ENCODE measurements around the gene ARFGEF2. TPM values are rescaled to one million over a fixed set of nuclear protein-coding genes. Genes with fewer than 3 reads are reported as not detected.
"Not testable (repeated sequence)": the region's sequence is repeated elsewhere in the genome, so short reads cannot be mapped to it uniquely, and the experiment has no call there.

Gene ARFGEF2
- total RNA-seq, 1 experiment from 2014 or later = 23.7 TPM

DNA sequence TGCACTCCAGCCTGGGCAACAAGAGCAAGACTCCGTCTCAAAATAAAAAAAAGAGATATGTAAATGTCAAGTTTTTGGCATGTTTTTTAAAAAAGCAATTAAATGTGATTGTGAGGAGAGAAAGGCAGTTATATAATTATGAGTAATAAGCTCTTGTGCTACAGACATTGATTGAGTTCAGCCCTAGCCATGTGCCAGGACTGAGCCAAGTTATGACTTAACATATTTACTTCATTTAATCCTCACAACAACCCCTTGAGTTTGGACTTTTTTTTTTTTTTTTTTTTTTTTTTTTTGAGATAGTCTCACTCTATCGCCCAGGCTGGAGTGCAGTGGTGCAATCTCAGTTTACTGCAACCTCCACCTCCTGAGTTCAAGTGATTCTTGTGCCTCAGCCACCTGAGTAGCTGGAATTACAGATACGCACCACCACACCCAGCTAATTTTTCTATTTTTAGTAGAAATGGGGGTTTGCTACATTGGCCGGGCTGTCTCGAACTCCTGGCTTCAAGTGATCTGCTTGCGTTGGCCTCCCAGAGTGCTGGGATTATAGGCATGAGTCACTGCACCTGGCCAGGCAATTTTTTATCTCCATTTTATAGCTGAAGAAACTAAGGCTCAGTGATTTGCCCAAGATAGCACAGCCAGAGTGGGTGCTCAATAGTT is 109.6 kb downstream of the ARFGEF2 start:
- DNase-seq (ENCODE audit: low spot score) = no peak
- in situ Hi-C loops (cut with HindIII; ENCODE audit: low sequenced_read_pairs) = no loop called here

- in situ Hi-C loops (cut with HindIII; ENCODE audit: low sequenced_read_pairs) = no loop called here
- DNase-seq (ENCODE audit: low spot score) = no peak
Observed at GRCh38 chr20:49032455-49032854, 110.9 kb downstream of the ARFGEF2 start.

DNA sequence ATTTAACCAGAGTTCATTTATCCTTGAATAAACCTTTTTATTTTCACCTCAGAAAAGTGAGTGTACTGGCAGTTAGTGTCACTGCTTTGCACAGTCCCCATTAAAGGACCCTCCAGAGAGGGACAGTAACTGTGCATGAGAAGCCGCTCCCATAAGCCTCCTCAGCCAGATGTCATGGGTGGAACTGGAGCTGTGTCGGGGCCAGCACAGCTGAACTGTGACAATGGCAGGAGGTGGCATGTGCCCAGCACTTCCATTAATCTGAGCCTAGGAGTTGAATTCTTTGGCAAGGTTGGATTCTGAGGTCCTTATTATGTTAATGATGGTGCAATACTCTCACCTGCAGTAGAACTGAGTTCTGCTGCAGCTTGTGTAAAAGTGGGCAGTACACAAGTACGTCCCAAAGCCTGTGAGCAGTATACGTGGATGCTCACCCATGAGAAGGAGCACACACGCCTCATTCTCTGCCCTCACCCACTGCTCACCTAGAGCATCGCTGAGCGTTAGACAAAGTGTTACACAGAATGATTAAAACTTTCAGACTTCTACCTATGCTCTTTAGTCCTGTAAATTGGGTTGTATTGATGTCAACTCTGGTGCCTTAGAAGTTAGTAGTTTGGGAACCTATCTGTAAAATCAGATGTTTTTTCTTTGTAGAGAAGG is 112.7 kb downstream of the ARFGEF2 start:
- in situ Hi-C loops (cut with HindIII; ENCODE audit: low sequenced_read_pairs) = no loop called here
- no peak for DNase-seq (ENCODE audit: low spot score)

DNA sequence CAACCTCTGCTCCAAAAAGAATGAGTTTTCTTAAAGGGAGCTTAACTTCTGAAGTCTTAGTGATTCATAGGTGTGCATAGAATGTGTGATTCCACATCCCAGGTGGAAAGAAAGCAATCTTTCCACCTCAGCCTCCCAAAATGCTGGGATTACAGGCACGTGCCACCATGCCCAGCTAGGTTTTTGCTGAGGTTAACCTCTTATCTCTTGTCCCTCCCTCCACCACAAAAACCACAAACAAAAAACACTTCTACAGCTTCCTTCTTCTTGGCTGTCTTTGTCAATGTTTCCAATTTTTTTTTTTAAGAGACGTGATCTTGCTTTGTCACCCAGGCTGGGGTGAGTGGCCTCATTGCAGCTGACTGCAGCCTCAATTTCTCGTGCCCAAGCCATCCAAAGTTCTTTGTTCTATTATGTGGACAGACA is 116.5 kb downstream of the ARFGEF2 start:
- in situ Hi-C loops (cut with HindIII; ENCODE audit: low sequenced_read_pairs) = no loop called here
- no peak for DNase-seq (ENCODE audit: low spot score)

- in situ Hi-C loops (cut with HindIII; ENCODE audit: low sequenced_read_pairs) = loop anchor here (10.0 kb wide), 1 partner anchor 45 kb away; no protein-coding TSS in a partner anchor
- no peak for DNase-seq (ENCODE audit: low spot score)
Observed at GRCh38 chr20:49039854-49040253, 118.3 kb downstream of the ARFGEF2 start.

DNA sequence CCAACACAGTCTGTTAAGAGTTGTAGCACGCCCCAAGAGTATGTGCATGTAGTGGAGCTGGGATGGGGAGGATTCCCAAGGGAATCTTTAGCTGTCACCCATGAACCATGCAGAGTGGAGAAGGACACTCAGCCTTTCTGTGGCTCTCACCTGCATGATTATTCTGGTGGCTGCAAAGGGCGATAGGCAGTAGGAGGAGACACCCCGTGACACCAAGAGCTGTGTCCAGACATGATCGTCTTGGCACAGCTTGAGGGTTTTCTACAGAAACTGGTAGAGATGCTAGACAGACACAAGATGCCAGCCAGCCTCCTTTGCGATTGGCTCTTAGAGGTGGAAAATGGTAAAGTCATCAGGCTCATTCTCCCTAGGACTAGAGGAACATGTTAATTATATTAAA is 121.5 kb downstream of the ARFGEF2 start:
- in situ Hi-C loops (cut with HindIII; ENCODE audit: low sequenced_read_pairs) = loop anchor here (10.0 kb wide), 1 partner anchor 48 kb away; no protein-coding TSS in a partner anchor
- no peak for DNase-seq (ENCODE audit: low spot score)

DNA sequence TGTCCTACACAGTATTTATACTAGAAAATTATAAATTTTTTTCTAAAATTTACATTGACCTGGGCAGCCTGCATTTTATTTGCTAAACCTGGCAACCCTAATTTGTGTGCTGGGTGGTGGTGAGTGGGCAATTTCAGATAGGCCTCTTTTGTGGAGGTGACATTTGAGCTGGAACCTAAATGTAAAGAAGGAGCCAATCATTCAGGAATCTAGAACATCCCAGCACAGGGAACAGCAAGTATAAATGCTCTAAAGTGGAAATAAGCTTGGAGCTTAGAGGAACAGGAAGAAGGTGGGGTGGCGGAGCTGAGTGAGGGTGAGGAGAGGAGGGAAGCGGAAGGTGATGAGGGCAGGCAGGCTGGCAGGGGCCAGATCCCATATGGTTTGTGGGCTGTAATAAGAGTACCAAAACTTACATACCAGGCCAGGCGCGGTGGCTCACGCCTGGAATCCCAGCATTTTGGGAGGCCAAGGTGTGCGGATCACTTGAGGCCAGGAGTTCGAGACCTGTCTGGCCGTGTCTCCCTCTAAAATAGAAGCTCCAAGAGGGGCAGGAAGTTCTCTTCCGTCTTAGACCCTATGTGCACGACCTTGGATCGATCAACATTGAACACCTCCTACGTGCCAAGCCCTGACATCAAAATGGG is 124.1 kb downstream of the ARFGEF2 start:
- no peak for DNase-seq (ENCODE audit: low spot score)
- in situ Hi-C loops (cut with HindIII; ENCODE audit: low sequenced_read_pairs) = loop anchor here (10.0 kb wide), 1 partner anchor 51 kb away; no protein-coding TSS in a partner anchor

- peak; percentile 97 for DNase-seq (ENCODE audit: low spot score)
- in situ Hi-C loops (cut with HindIII; ENCODE audit: low sequenced_read_pairs) = loop anchor here (10.0 kb wide), 1 partner anchor 51 kb away; no protein-coding TSS in a partner anchor
Observed at GRCh38 chr20:49046087-49046900, 124.8 kb downstream of the ARFGEF2 start, which contains the start of gene CSE1L. TSS of gene CSE1L (plus strand) at chr20:49046312. CDS start at chr20:49058464, 12,152 bp downstream.

DNA sequence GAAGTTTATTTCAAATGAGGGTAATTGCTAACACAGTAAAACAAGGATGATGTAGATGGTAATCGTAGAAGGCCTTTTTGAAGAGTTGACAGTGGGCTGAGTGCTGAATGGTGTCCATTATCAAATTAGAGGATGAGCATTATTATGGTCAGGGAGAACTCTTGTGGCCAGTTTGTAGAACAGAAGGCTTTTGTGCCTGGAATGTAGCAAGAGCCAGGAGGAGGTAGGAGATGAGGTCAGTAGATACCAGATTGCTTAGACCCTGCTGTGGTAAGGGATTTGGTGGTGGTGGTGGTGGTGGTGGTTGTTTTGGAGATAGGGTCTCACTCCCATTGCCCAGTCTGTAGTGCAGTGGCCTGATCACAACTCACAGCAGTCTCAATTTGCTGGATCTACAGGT is 130.8 kb downstream of the ARFGEF2 start:
- no peak for DNase-seq (ENCODE audit: low spot score)
- in situ Hi-C loops (cut with HindIII; ENCODE audit: low sequenced_read_pairs) = no loop called here

GRCh38 chr20:49054056-49054643 is 132.6 kb downstream of the ARFGEF2 start:
- no peak for DNase-seq (ENCODE audit: low spot score)
- in situ Hi-C loops (cut with HindIII; ENCODE audit: low sequenced_read_pairs) = no loop called here

GRCh38 chr20:49063279-49063678 is 141.8 kb downstream of the ARFGEF2 start:
- in situ Hi-C loops (cut with HindIII; ENCODE audit: low sequenced_read_pairs) = no loop called here
- no peak for DNase-seq (ENCODE audit: low spot score)

- DNase-seq (ENCODE audit: low spot score) = no peak
- in situ Hi-C loops (cut with HindIII; ENCODE audit: low sequenced_read_pairs) = no loop called here
Observed at GRCh38 chr20:49074521-49074920, 153.0 kb downstream of the ARFGEF2 start.

DNA sequence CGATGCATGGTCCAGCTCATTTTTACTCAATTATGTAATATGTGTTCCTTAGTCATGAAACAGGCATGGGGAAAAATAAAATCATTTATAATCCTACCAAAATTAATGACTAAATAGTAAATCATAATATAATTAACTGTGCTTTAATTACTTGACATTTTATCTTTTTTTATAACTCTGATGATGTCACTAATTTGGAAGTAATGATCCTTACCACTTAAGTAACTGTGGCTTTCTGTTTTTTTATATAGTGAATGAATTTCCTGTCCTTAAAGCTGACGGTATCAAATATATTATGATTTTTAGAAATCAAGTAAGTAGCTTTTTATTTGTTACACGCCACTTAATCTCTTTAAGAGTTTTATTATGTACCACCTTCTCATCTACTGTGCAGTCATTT is 156.8 kb downstream of the ARFGEF2 start:
- DNase-seq (ENCODE audit: low spot score) = no peak
- in situ Hi-C loops (cut with HindIII; ENCODE audit: low sequenced_read_pairs) = no loop called here

DNA sequence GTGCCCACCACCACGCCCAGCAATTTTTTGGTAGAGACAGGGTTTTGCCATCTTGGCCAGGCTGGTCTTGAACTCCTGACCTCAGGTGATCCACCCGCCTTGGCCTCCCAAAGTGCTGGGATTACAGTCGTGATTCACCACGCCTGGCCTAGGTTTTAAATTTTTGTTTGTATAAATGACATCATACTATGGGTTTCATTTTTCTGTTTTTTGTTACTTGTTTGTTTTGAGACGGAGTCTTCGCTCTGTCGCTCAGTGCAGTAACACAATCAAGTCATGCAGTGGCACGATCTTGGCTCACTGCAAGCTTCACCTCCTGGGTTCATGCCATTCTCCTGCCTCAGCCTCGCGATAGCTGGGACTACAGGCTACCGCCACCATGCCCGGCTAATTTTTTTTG is 160.8 kb downstream of the ARFGEF2 start:
- in situ Hi-C loops (cut with HindIII; ENCODE audit: low sequenced_read_pairs); DNase-seq (ENCODE audit: low spot score): not testable (repeated sequence)

Other genes with a start within 250 kb of the ARFGEF2 start
- gene PREX1, start 93.7 kb upstream of the ARFGEF2 start, total RNA-seq (2014; rRNA removed; shearing (Covaris generic)) = 6.1 and 8.9 TPM in 2 replicates
- gene CSE1L, start 124.6 kb downstream of the ARFGEF2 start, total RNA-seq (2014; rRNA removed; shearing (Covaris generic)) = 153 and 238 TPM in 2 replicates

Measured in G401 (cell line).